ENCODE data around the gene TRIM38. TPM values are rescaled to one million over a fixed set of nuclear protein-coding genes. Genes with fewer than 3 reads are reported as not detected.
"Not testable (repeated sequence)": the region's sequence is repeated elsewhere in the genome, so short reads cannot be mapped to it uniquely, and the experiment has no call there.

Gene TRIM38
- total RNA-seq, 1 donor from 2014 or later, result 20.2 TPM

DNA sequence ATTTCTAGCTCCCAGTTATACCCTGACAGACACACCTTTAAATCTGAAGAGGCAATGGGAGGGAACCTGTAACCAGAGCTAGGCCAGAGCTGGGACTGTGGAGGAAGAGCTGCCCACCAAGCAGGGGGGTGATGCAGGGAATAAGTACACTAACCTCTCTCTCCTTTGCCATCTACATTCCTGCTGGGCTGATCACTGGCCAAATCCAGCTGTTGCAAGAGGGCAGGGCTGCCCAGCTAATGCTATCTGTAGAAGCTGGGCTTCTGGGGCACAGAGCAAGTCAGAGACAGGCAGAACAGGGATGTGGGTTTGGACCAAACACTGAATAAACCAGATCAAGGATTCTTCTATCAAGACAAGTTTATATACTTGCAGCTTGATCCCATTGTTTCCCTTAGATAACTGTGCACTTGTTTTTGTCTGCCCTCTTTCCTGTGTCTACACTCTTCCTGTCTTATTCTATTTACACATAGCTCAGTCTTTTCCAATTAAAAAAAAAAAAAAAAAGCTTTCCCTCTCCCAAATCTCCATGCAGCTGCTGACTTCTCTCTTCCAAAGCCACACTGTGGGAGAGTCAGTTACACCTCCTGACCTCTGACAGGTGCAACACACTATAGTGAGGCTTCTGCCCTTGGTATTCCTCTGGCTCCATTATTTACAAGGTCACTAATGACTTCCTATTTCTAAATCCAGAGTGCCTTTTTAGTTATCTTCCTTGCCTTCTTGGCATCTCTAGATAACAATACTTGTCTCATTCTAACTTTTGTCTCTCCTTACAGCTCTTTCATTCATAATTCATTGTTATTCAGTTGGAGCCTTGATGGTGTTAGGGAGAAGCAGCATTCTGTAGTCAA lies 43.7 kb downstream of the TRIM38 start:
- DNase-seq (ENCODE audit: low spot score), result no peak

- DNase-seq (ENCODE audit: low spot score), result not testable (repeated sequence)
Observed at GRCh38 chr6:26006940-26007305, 44.3 kb downstream of the TRIM38 start.

DNA sequence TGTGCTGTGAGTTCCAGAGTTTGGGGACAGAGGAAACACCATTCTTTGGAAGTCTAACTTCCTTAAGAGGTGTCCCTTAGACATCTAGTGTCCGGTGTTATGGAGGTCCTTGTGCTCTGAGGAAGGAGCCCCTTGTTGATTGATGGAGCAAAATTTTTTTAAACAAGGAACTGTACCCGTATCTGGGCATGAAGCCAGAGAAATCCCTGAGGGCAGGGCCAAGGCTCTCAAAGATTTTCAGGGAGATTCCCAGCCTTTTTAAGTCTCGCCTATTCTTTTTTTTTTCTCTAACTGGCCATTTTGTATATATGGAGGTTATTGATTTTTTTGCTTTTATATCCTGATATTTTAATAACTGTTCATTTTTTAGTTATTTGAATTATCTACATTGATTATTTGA lies 45.9 kb downstream of the TRIM38 start:
- DNase-seq (ENCODE audit: low spot score), result no peak

DNA sequence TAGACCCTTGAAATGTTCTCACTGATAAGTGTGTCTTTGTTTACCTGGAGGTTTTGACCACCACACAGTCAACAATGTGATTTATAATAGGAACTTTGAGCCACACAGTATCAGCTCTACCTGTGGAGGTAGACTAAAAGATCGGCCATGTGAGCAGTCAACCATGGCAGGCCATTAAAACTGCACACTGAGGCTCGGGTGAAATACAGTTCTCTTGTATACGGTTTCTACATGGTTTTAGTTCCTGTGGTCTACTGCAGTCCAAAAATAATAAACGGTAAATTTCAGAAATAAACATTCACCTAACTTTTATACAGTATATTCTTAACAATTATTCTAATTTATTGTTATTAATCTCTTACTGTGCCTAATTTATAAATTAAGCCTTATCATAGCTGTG lies 47.2 kb downstream of the TRIM38 start:
- DNase-seq (ENCODE audit: low spot score), result no peak

- no peak for DNase-seq (ENCODE audit: low spot score)
Observed at GRCh38 chr6:26012061-26012460, 49.5 kb downstream of the TRIM38 start.

GRCh38 chr6:26014386-26014785 lies 51.8 kb downstream of the TRIM38 start:
- DNase-seq (ENCODE audit: low spot score), result not testable (repeated sequence)

- DNase-seq (ENCODE audit: low spot score), result no peak
Observed at GRCh38 chr6:26016245-26016962, 53.8 kb downstream of the TRIM38 start.

GRCh38 chr6:26016963-26017631 lies 54.5 kb downstream of the TRIM38 start:
- DNase-seq (ENCODE audit: low spot score), result no peak

- DNase-seq (ENCODE audit: low spot score), result peak; percentile 83
Observed at GRCh38 chr6:26017632-26017966, 55.0 kb downstream of the TRIM38 start.

DNA sequence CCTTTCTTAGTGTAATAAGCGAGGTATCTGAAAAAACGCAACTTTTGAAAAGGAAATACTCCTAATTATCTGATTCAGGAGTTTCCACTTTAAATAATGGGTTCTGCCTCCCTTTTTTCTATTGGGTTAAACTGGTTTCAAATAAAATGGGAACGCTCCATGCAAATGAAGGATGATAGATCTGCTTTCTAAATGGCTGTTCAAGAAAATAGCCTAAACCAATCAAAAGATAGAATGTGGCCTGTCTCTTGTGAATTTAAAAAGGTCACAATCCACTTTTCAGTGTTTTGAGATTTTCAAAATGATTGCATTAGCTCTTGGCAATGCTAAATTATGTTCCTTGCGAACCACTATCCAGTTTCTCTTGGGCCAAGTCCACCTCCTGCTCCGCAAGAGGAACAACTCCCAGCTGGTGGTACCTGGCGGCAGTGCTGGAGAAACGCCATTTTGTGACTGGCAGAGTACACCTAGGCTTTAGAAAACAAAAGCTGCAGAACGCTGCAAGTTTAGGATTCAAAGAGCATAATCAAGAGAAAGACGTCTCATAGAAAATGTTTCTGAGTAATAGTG lies 56.7 kb downstream of the TRIM38 start:
- DNase-seq (ENCODE audit: low spot score), result no peak

- DNase-seq (ENCODE audit: low spot score), result no peak
Observed at GRCh38 chr6:26019967-26020328, 57.3 kb downstream of the TRIM38 start.

- peak; percentile 84 for DNase-seq (ENCODE audit: low spot score)
Observed at GRCh38 chr6:26020329-26021000, 57.9 kb downstream of the TRIM38 start.

DNA sequence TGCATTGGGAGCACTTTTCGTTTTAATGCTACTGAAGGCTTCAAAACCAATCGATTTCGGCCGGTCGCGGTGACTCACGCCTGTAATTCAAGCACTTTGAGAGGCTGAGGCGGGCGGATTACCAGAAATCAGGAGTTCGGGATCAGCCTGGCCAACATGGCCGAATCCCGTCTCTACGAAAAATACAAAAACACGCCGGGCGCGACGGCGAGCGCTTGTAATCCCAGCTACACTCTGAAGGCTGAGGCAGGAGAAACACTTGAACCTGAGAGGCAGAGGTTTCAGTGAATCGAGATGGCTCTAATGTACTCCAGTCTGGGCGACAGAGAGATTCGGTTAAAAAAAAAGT lies 58.4 kb downstream of the TRIM38 start:
- peak; percentile 67 for DNase-seq (ENCODE audit: low spot score)

GRCh38 chr6:26021350-26022131 lies 58.9 kb downstream of the TRIM38 start:
- peak; percentile 96 for DNase-seq (ENCODE audit: low spot score)

DNA sequence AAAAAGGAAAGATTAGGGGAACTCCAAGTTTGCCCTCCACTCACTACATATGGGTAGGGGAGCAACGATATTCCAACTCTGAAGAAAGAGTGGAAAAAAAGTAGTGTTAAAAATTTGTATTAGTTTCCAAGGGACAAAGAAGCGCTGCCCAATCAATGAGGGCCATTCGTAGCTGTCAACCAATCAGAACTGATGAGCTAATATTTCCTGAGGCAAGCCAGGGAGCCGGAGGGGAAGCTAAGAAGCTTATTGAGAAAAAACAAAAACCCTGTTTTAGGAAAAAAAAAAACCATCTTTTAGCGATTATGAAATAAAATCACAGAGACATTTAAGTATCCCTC lies 59.5 kb downstream of the TRIM38 start:
- peak; percentile 72 for DNase-seq (ENCODE audit: low spot score)

DNA sequence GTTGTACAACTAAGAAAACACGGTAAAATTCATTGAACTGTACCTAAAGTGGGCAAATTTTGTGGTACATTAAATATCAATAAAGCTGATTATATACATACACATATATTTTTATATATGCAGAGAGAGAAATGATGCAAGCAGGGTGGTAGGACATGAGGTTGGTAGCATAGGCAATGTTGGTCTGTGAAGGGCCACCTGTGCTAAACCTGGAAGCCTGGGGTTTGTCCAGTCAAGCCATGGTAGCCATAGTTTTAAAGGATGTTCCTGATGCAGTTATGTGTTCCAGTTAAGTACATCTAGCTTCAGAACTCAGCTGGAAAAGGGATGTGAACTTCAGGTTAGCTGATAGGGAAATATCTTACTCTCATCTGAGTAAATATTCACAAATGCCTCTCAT lies 60.1 kb downstream of the TRIM38 start:
- no peak for DNase-seq (ENCODE audit: low spot score)

- no peak for DNase-seq (ENCODE audit: low spot score)
Observed at GRCh38 chr6:26024651-26025046, 62.0 kb downstream of the TRIM38 start.

GRCh38 chr6:26025047-26025893 lies 62.7 kb downstream of the TRIM38 start:
- no peak for DNase-seq (ENCODE audit: low spot score)

DNA sequence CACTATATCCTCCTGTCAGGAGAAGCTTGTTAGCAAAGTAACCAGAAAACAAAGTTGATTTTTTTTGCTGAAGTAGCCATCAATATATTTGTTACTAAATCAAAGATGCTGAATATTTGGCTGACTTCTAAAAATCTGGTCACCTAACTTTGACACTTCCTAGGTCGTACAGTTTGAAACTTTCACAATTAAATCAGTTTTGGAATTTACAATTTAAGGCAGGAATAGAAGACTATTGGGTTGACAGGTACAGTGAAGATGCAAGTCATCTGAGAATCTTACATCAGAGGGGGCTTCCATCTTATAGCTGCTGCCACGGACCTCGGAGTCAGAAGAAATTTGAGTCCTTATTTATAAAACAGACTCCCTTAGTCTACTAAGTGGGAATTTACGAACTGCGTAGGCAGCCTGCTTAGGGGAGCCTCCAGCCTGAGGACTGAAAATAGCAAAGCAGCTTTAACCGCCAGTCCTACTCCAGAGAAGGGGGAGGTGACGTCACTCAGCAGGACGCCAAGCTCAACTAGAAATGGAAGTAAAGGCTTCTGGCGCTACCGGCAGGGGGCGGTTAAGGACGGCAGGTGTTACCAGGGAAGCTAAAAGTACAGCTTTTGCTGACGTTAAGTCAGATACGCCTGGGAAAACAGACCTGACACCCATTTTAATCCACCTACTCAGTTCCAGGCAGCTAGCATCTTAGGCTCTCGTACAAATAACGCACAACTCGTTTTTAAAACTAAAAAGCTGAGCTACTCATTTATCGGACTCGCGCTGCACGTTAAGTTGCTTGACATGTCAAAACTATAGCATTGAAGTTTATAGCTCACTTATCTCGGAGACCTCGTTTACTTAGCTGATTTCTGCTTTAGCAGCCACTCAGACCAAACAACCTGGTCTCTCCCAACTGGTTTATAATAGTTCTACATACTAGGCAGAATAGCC lies 63.6 kb downstream of the TRIM38 start:
- peak; percentile 96 for DNase-seq (ENCODE audit: low spot score)
